ENCODE measurements around the gene ZBED3.

- TF ChIP-seq POLR2A (IDR thresholded peaks at IDR 0.05; ENCODE audit: low read length) (no peak), GATA1 (IDR thresholded peaks at IDR 0.05; ENCODE audit: low read depth, low read length) (no peak)
These were observed 64.3 kb downstream of the ZBED3 start for GRCh38 chr5:77022511-77023417.
